Right renal pelvis (tissue), 4 donors: ENCODE results near the gene GSTA4. TPM values are rescaled to one million over a fixed set of nuclear protein-coding genes. Genes with fewer than 3 reads are reported as not detected.
"Not testable (repeated sequence)": the region's sequence is repeated elsewhere in the genome, so short reads cannot be mapped to it uniquely, and the experiment has no call there.

Experiments used
- DNase-seq, 4 donors: peaks; one replicate each; pipeline ENCODE4 v3.0.0-alpha.2; 2013; ENCODE audit warnings: low read depth in 4 of 4, low spot score in 3 of 4, missing footprints in 1 of 4
- polyA plus RNA-seq, 4 donors: library from polyadenylated mRNA; unstranded; fragments of 120-200 nt; gene quantifications; one replicate each; pipeline ENCODE4 v1.2.1, GENCODE V29; 2013; ENCODE audit not compliant: insufficient read length in 4 of 4

Gene GSTA4
- polyA plus RNA-seq, 4 donors: 103 to 130 (median 129) TPM

GRCh38 chr6:52981222-52981900, 13.7 kb downstream of the GSTA4 start:
- DNase-seq: no peak

DNA sequence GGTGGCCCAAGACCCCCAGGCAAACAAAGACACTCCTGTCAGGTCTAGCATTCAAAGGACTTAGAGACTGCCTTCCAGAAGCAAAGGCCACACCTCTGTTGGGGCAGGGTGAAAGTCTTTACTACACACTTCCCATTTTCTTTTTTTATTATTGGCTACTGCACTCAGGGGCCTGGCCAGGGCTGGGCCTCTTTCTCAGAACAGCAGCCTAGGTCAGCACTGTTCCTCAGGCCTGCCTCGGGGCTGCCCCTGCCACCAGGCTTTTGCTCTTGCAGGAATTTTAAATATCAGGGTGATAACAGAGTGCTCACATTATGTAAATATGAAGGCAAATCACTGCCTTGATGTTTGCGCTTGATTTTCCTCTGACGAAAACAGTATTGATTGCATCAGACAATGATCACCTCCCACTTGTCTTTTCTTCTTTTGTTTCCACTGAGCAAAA, 18.5 kb downstream of the GSTA4 start:
- DNase-seq: no peak

DNA sequence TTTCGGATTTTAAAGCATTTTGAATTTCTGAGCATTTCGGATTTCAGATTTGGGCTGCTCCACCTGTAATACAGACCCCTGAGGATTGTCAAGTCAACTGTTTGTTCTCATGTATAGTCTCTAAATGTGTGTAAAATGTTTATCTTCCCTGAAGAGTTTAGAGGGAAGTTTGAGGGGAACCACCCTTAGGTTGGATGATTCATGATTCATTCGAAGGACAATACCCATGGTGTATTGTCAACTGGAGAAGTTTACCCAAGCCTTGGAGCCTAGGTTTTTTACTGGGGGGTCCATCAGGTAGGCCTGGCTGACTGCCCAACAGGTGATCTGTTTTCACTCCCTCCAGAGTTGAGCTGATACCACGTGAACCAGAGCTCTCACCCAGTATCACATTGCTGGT, 18.9 kb downstream of the GSTA4 start:
- no peak for DNase-seq

DNA sequence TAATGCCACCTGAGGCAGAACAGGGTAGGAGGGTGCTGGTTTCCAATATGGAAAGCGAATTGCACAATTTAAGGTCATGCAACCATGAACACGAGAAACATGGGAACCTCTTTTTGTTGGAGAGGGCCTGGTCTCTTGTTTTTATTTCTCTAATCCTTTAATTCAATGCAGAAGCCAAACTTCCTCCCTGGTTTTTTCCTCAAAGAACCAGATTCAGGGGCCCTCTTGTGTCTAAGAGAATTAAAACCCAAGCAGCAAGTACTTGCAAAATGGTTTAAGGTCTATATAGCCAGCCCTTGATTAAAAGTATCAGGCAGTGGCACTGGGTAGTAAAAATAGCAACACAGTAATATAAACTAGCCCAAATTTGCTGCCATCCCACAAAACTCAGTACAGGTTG, 19.5 kb downstream of the GSTA4 start:
- no peak for DNase-seq

DNA sequence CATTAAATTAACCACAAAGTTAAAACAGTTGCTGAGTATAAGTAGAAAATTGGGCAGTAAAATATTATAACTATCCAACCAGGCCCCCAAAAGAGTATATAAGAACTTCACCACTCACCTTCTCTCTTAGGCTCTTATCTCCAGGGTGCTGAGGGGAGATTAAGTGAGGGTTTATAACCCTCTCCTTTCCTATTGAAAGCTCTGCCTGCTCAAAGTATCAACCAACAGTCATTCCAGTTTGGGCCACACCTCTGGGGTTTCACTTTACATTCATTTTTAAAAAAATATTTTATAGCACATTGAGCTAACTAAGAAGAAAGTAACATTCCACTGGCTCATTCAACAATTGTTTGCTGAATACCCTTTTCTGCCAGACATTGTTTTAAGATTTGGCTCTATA, 22.1 kb downstream of the GSTA4 start:
- DNase-seq: no peak

DNA sequence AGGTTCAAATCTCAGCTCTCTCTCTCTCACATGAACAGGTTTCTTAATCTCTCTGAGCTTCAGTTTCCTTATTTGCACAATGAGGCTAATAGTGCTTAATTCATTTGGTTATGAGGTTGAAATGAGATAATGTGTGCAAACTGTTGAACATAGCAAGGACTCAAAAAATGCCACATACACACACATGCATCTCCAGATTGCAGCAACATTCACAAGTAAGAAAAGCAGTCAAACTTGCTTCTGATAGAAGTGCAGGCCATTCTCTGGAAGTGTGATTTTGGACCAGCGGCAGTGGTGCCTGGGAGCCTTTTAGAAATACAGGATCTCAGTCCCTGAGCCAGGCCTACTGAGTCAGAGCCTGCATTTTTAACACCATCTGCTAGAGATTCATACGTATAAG, 25.7 kb downstream of the GSTA4 start:
- DNase-seq: no peak

DNA sequence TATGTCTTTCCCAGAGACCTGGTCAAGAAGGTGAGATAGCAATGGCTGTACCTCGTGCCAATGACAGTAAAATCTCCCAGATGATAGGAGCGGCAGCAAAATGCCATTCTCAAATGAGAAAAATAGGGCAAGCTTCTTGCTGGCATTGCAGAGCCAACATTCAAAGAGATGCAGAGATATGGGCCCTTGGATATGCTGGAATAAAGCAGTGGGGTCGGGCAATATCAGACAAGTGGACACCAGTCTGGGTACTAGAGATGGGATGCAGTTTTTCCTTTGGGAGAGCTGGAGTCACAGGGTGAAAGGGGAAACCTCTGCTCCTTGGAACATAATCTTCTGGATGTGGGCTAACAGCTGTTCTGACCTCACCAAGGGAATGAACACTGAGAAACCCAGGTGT, 29.0 kb downstream of the GSTA4 start:
- no peak for DNase-seq

DNA sequence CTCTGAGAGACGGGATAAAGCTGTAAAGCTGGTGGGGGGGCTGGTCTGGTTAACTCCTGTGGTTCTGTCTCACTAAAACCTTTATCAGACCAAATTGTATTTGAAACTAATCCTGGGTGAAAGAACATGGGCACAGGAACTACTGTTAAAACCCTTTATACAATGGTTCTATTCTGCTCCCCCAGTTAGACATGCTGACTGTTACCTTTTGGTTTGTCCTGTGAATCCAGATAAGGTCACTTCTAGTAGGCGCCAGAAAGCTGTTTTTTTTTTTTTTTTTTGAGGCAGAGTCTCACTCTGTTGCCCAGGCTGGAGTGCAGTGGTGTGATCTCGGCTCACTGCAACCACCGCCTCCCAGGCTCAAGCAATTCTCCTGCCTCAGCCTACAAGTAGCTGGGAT, 29.7 kb downstream of the GSTA4 start:
- DNase-seq: no peak

DNA sequence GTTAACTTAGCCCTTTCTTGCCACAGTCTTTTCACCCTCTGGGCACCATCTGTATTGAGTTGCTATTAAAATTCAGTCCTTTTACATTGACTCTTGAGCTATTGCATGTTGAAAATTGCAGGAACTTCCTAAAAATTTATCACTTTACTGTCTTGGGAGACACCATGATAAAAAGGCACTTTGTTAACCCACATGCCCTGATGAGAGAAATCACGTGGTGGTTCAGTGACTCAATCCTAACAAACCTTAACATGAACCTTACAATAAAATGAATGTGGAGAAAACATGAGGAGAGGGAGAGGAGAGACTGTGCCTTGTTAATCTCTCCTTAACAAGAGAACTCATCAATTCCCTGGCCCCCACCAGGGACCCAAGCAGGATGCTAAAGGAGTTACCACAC, 30.8 kb downstream of the GSTA4 start:
- no peak for DNase-seq

DNA sequence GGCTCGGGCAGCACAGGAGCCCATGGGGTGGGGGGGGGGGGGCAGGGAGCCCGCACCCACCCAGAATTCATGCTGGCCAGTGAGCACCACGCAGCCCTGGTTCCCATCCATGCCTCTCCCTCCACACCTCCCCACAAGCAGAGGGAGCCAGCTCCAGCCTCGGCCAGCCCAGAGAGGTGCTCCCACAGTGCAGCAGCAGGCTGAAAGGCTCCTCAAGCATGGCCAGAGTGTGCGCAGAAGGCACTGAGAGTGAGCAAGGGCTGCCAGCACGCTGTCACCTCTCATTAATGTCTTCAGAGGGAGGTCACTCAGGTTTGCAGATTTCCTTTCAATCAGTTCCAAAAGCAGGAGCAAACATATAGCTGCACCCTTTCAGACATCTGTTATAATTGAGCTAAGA, 32.4 kb downstream of the GSTA4 start:
- no peak for DNase-seq

DNA sequence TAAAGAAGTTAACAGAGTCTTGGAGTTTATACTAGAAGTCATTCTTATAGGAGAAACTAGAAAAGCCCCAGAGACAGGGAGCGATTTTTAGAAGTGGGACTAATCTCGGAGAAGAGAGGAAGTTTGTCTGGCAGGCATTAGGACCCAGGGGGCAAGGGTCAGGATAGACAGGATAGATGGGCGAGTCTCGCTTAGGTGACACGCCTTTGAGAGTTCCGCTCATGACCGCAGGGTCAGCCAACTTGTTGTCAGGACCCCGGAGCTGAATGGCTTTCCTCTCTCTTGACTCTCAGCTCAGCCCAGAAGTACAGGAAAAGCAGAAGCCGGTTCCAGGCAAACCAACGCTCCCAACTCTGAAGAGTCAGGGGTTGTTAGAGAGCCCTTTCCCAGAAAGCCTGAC, 34.1 kb downstream of the GSTA4 start:
- DNase-seq: not testable (repeated sequence)

DNA sequence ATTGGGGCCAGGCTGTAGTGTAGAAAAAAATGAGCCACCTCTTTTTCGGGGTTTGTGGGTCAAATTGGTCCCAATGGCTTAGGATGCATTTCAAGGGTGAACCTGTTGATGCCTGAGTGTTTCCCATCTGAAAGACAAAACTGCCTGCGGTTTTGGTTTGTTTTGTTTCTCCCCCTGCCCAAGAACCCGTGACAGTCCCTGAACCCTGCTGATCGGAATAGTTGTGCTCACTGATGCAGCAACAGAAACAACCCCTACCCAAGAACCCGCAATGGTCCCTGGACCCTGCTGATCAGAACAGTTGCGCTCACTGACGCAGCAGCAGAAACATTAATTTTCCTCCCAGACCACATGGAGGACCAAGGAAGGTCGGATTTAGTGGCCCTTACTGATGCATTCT, 34.9 kb downstream of the GSTA4 start:
- DNase-seq: not testable (repeated sequence)

DNA sequence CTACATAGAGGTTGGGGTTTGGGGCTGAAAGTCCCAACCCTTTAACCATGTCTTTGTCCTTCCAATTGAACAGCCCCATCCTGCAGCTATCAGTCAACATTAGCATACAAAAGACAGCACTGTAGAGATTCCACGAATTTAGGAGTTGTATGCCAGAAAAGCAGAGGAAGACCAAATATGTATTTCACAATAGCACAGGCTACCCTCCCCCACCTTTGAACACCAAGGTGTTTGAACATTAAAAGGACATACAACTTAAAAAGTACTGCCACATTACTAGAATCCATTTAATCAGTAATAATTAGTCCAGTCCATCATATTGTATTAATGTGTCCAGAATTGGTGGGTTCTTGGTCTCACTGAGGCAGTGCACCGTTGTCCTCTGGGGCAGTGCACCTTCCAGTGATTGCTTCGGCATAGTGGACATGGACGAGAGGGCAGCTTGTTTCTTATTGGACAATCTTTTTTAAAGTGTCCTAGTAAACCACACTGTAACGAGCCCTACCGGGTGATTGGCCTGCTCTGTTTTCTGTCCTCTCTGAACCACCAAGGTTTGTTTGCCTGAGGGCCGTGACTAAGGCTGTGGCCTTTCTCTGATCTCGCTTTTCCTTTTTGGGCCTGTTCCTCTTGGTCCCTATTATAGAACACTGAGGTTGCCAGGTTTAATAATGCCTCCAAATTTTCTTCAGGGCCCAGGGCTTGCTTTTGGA, 36.4 kb downstream of the GSTA4 start:
- DNase-seq: no peak

DNA sequence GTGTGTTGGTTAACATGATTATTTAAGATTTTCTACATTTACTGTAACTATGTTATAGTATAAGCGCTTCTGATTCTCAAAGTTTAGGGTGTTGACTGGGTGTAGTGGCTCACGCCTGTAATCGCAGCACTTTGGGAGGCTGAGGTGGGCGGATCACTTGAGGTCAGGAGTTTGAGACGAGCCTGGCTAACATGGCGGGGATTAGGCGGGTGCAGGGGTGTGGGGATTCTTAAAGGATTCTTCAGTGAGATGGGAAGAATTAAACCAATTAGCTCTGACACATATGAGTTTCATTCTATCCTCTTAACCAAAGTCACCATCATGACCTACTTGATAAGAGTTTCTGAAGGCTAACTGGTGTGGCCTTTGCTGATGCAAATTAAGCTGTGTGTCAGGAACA, 39.2 kb downstream of the GSTA4 start:
- no peak for DNase-seq

DNA sequence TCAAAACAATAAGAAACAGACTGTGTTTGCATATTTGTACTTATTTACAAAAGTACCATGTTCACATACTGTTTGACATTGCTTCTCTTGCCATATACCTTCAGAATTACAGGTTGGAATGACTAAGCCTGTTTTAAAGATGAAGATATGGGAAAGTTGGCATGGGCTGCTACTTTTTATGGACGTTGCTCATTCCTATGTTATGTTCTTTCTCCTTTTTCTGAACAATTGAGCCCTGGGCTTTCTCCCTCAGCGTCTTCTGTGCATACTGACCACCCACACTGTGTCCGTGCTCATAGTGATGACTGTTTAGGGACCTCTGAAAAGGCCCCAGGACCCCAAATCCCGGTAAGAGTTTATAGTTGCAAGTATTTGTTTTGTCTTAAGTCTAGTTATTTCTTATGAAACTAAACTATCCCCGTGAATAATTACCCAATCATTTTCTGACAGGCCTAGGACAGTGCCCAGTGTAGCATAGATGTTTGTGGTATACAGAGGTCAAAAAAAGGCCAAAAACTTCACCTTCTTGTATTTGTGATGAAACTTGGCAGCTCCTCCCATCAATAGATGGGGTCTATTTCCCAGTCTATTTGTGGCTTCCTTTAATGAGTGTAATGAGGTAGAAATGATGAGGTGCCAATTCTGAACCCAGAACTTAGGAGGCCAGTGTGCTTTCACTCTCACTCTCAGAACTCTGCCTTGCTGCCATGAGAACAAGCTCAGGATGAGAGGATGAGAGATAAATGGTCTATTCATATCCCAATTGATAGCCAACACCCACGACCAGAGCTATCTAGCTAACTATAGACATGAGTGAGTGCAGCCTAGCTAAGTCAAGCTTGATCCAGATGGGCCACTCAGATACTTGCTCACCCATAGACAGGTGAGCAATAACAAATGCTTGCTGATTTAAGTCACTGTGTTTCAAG, 40.9 kb downstream of the GSTA4 start:
- no peak for DNase-seq

GRCh38 chr6:52946306-52946705, 48.8 kb downstream of the GSTA4 start:
- DNase-seq: no peak

DNA sequence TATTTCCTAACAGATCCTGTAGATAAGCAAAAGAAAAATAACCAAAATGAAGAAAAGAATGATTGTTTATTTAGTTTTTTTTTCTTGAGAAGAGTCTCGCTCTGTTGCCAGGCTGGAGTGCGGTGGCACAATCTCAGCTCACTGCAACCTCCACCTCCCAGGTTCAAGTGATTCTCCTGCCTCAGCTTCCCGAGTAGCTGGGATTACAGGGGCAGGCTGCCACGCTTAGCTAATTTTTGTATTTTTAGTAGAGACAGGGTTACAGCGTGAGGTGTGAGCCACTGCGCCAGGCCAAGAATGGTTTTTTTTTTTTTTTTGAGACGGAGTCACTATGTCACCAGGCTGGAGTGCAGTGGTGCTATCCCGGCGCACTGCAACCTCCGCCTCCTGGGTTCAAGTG, 52.3 kb downstream of the GSTA4 start:
- not testable (repeated sequence) for DNase-seq

DNA sequence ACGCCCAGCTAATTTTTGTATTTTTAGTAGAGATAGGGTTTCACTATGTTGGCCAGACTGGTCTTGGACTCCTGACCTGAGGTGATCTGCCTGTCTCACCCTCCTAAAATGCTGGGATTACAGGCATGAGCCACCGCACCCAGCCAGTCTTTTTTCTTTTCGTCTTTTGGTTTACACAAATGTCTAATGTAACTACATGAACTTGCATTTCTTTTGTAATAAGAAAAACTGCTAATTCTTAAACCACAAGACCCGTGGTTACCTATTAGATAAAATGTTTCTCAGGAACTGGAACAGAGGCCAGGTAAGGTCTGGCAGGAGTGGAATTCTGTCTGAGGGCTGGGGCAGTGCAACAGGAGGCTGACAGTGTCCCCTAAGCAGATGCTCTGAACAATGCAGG, 52.9 kb downstream of the GSTA4 start:
- DNase-seq: no peak

GRCh38 chr6:52937908-52938307, 57.2 kb downstream of the GSTA4 start:
- DNase-seq: no peak

- no peak for DNase-seq
These were observed 61.3 kb downstream of the GSTA4 start for GRCh38 chr6:52933778-52934177.

- DNase-seq: no peak
These were observed 63.7 kb downstream of the GSTA4 start for GRCh38 chr6:52931351-52931750.
